Measurements from ENCODE around the gene ABCC8. TPM values are rescaled to one million over a fixed set of nuclear protein-coding genes. Genes with fewer than 3 reads are reported as not detected.

The ABCC8 gene
- total RNA-seq, 1 donor: not detected

- peaks cover 13% of the 10 kb centered on the region for H3K27me3 ChIP-seq (ENCODE audit: insufficient read depth, low read length)
- no peaks in the 10 kb centered on the region for H3K79me2 ChIP-seq (ENCODE audit: insufficient read depth, low read length)
- H3K36me3 ChIP-seq (ENCODE audit: insufficient read depth, low read length): no peaks in the 10 kb centered on the region
- H3K27ac ChIP-seq (ENCODE audit: low read depth, low read length): no peak overlapping the region
- no peak overlapping the region for H3K4me2 ChIP-seq (ENCODE audit: insufficient read depth, low read length)
- no peak for DNase-seq (ENCODE audit: insufficient read length, low spot score, missing footprints)
- no peaks in the 10 kb centered on the region for H4K20me1 ChIP-seq (ENCODE audit: insufficient read depth, low read length)
- TF ChIP-seq CTCF (IDR thresholded peaks at IDR 0.05; ENCODE audit: extremely low read depth, low read depth, low read length): no peak
- no peak overlapping the region for H2AFZ ChIP-seq (ENCODE audit: low read length)
- no peaks in the 10 kb centered on the region for H3K4me1 ChIP-seq (ENCODE audit: insufficient read depth, low read length)
- no peaks in the 10 kb centered on the region for H3K9me3 ChIP-seq (ENCODE audit: low read depth, low read length)
- H3K4me3 ChIP-seq (ENCODE audit: insufficient read depth, low read length): no peak overlapping the region
These were observed 31.3 kb downstream of the ABCC8 start for GRCh38 chr11:17445240-17445795.

DNA sequence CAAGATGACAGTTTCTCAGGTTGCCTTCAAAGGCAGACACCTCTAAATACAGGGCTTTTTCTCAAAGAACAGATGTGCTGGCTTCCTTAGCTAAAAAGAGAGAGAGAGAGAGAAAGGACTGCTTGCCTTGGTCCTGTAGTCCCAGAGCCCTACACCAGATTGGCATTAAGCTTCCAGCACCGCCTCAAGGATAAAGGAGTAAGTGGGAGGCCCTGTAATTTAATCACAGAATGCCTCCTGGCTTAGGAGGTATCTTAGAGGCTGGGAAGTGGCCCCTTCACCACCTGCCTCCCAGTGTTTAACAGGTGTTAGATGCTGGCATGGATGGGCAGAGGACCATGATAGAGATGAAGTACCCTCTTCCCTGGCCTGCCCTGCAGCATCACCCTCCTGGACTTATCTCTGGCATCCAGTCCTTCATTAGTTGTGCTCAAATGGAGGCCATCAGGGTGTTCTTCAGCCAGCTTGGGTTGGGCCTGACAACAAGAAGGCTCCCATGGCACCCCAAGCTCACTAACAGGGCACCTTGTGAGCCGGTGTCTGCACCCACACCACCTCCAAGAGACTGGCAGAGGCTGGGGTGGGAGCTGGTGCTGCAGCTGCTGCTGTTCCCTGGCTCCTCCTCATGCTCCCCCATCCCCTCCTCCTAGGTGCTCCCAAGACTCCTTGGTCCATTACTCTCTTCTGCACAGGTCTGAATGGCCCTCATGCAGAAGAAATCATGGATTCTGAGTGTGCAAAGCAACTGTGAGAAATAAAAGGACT, 32.5 kb downstream of the ABCC8 start:
- Histone ChIP-seq H3K27ac (ENCODE audit: low read depth, low read length) (no peak overlapping the region), H3K4me1 (ENCODE audit: insufficient read depth, low read length) (no peaks in the 10 kb centered on the region), H3K9me3 (ENCODE audit: low read depth, low read length) (no peaks in the 10 kb centered on the region), H2AFZ (ENCODE audit: low read length) (no peak overlapping the region), H3K36me3 (ENCODE audit: insufficient read depth, low read length) (no peaks in the 10 kb centered on the region), H3K4me2 (ENCODE audit: insufficient read depth, low read length) (no peak overlapping the region), H3K79me2 (ENCODE audit: insufficient read depth, low read length) (no peaks in the 10 kb centered on the region), H4K20me1 (ENCODE audit: insufficient read depth, low read length) (no peaks in the 10 kb centered on the region), H3K27me3 (ENCODE audit: insufficient read depth, low read length) (peaks cover 13% of the 10 kb centered on the region), H3K4me3 (ENCODE audit: insufficient read depth, low read length) (no peak overlapping the region)
- peak; percentile 15 for DNase-seq (ENCODE audit: insufficient read length, low spot score, missing footprints)
- TF ChIP-seq CTCF (IDR thresholded peaks at IDR 0.05; ENCODE audit: extremely low read depth, low read depth, low read length): no peak

GRCh38 chr11:17443423-17443822, 33.2 kb downstream of the ABCC8 start:
- Histone ChIP-seq H3K36me3 (ENCODE audit: insufficient read depth, low read length) (no peaks in the 10 kb centered on the region), H4K20me1 (ENCODE audit: insufficient read depth, low read length) (no peaks in the 10 kb centered on the region), H3K79me2 (ENCODE audit: insufficient read depth, low read length) (no peaks in the 10 kb centered on the region), H3K4me2 (ENCODE audit: insufficient read depth, low read length) (no peak overlapping the region), H3K27ac (ENCODE audit: low read depth, low read length) (no peak overlapping the region), H3K9me3 (ENCODE audit: low read depth, low read length) (no peaks in the 10 kb centered on the region), H3K27me3 (ENCODE audit: insufficient read depth, low read length) (peaks cover 13% of the 10 kb centered on the region), H3K4me3 (ENCODE audit: insufficient read depth, low read length) (no peak overlapping the region), H2AFZ (ENCODE audit: low read length) (no peak overlapping the region), H3K4me1 (ENCODE audit: insufficient read depth, low read length) (no peaks in the 10 kb centered on the region)
- TF ChIP-seq CTCF (IDR thresholded peaks at IDR 0.05; ENCODE audit: extremely low read depth, low read depth, low read length): no peak
- no peak for DNase-seq (ENCODE audit: insufficient read length, low spot score, missing footprints)

GRCh38 chr11:17443000-17443399, 33.6 kb downstream of the ABCC8 start:
- H3K36me3 ChIP-seq (ENCODE audit: insufficient read depth, low read length): no peaks in the 10 kb centered on the region
- peaks cover 9% of the 10 kb centered on the region for H3K27me3 ChIP-seq (ENCODE audit: insufficient read depth, low read length)
- H3K4me1 ChIP-seq (ENCODE audit: insufficient read depth, low read length): no peaks in the 10 kb centered on the region
- H2AFZ ChIP-seq (ENCODE audit: low read length): no peak overlapping the region
- no peaks in the 10 kb centered on the region for H4K20me1 ChIP-seq (ENCODE audit: insufficient read depth, low read length)
- H3K27ac ChIP-seq (ENCODE audit: low read depth, low read length): no peak overlapping the region
- H3K4me2 ChIP-seq (ENCODE audit: insufficient read depth, low read length): no peak overlapping the region
- H3K79me2 ChIP-seq (ENCODE audit: insufficient read depth, low read length): no peaks in the 10 kb centered on the region
- DNase-seq (ENCODE audit: insufficient read length, low spot score, missing footprints): peak; percentile 23
- no peak for TF ChIP-seq CTCF (IDR thresholded peaks at IDR 0.05; ENCODE audit: extremely low read depth, low read depth, low read length)
- no peak overlapping the region for H3K4me3 ChIP-seq (ENCODE audit: insufficient read depth, low read length)
- no peaks in the 10 kb centered on the region for H3K9me3 ChIP-seq (ENCODE audit: low read depth, low read length)
